Stomach smooth muscle (tissue), 2 donors: ENCODE measurements around the gene MAP3K15.
"Not testable (repeated sequence)": the region's sequence is repeated elsewhere in the genome, so short reads cannot be mapped to it uniquely, and the experiment has no call there.

ENCODE experiments used
- H3K27ac ChIP-seq: one replicate; pipeline ENCODE4 v1.7.0; 2013; ENCODE audit warnings: mild to moderate bottlenecking, low read length, inconsistent platforms
- H3K27me3 ChIP-seq, 2 donors: one replicate each; pipeline ENCODE4 v1.7.0; 2013; ENCODE audit warnings: low read length in 2 of 2; ENCODE audit not compliant: insufficient read depth in 2 of 2, control insufficient read depth in 1 of 2
- H3K36me3 ChIP-seq, 2 donors: one replicate each; pipeline ENCODE4 v1.7.0; 2013; ENCODE audit warnings: low read length in 2 of 2; ENCODE audit not compliant: control insufficient read depth in 2 of 2, insufficient read depth in 2 of 2
- H3K4me1 ChIP-seq: one replicate; pipeline ENCODE4 v1.7.0; 2013; ENCODE audit warnings: low read length; ENCODE audit not compliant: control insufficient read depth, insufficient read depth
- H3K4me3 ChIP-seq, 2 donors: one replicate each; pipeline ENCODE4 v1.7.0; 2013; ENCODE audit warnings: low read length in 2 of 2
- H3K9ac ChIP-seq, 2 donors: one replicate each; pipeline ENCODE4 v1.7.0; 2013; ENCODE audit warnings: low read length in 2 of 2, mild to moderate bottlenecking in 1 of 2
- H3K9me3 ChIP-seq, 2 donors: one replicate each; pipeline ENCODE4 v1.7.0; 2013; ENCODE audit warnings: low read length in 2 of 2; ENCODE audit not compliant: control insufficient read depth in 2 of 2
- donor health status: healthy.
- donor health status: Pancreatic carcinoma.

The MAP3K15 gene

GRCh38 chrX:19479458-19479857 is 35.9 kb downstream of the MAP3K15 start:
- H3K36me3 ChIP-seq: no peaks in the 10 kb centered on the region
- no peaks in the 10 kb centered on the region for H3K9me3 ChIP-seq
- no peak overlapping the region for H3K27ac ChIP-seq
- H3K4me3 ChIP-seq: no peak overlapping the region
- H3K4me1 ChIP-seq: no peaks in the 10 kb centered on the region
- no peak overlapping the region for H3K9ac ChIP-seq
- H3K27me3 ChIP-seq: peaks cover 0 to 8% of the 10 kb centered on the region in 2 donors

GRCh38 chrX:19468383-19468782 is 46.9 kb downstream of the MAP3K15 start:
- H3K27me3 ChIP-seq, H3K36me3 ChIP-seq, H3K27ac ChIP-seq, H3K9me3 ChIP-seq, H3K9ac ChIP-seq, H3K4me1 ChIP-seq, H3K4me3 ChIP-seq: not testable (repeated sequence)

GRCh38 chrX:19462879-19463278 is 52.4 kb downstream of the MAP3K15 start:
- Histone ChIP-seq H3K9me3 (no peaks in the 10 kb centered on the region), H3K4me1 (no peaks in the 10 kb centered on the region), H3K27me3 (peaks cover 0 to 5% of the 10 kb centered on the region in 2 donors), H3K4me3 (no peak overlapping the region), H3K9ac (no peak overlapping the region), H3K27ac (no peak overlapping the region), H3K36me3 (no peaks in the 10 kb centered on the region)

GRCh38 chrX:19462231-19462630 is 53.1 kb downstream of the MAP3K15 start:
- Histone ChIP-seq H3K9me3 (no peaks in the 10 kb centered on the region), H3K4me3 (no peak overlapping the region), H3K9ac (no peak overlapping the region), H3K36me3 (no peaks in the 10 kb centered on the region), H3K27me3 (peaks cover 0 to 6% of the 10 kb centered on the region in 2 donors), H3K4me1 (no peaks in the 10 kb centered on the region), H3K27ac (no peak overlapping the region)

DNA sequence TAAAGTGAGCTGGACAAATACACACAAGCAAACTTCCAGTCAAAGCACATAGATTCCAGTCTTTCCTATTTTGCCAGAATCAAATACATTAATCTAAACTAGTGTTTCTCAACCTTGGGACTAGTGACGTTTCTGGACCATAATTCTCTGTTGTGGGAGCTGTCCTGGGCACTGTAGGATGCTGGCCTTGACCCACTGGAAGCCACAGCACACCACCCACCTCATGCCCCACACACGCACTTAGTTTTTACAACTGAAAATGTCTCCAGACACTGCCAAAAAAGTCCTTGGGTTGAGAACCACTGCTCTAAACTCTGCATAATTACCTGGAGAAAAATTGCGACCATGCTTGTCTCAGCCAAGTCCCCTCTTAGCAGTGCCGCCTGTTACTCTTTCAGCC is 57.6 kb downstream of the MAP3K15 start:
- Histone ChIP-seq H3K4me1 (no peaks in the 10 kb centered on the region), H3K9ac (no peak overlapping the region), H3K27ac (no peak overlapping the region), H3K36me3 (no peaks in the 10 kb centered on the region), H3K9me3 (no peaks in the 10 kb centered on the region), H3K27me3 (peaks cover 0 to 11% of the 10 kb centered on the region in 2 donors), H3K4me3 (no peak overlapping the region)

GRCh38 chrX:19448077-19448476 is 67.2 kb downstream of the MAP3K15 start:
- Histone ChIP-seq H3K36me3 (no peaks in the 10 kb centered on the region), H3K4me3 (no peak overlapping the region), H3K4me1 (no peaks in the 10 kb centered on the region), H3K9me3 (peaks cover 0 to 2% of the 10 kb centered on the region in 2 donors), H3K27ac (no peak overlapping the region), H3K9ac (no peak overlapping the region), H3K27me3 (peaks cover 0 to 6% of the 10 kb centered on the region in 2 donors)

GRCh38 chrX:19446397-19446796 is 68.9 kb downstream of the MAP3K15 start:
- H3K4me3 ChIP-seq: no peak overlapping the region
- H3K4me1 ChIP-seq: no peaks in the 10 kb centered on the region
- peaks cover 0 to 6% of the 10 kb centered on the region in 2 donors for H3K27me3 ChIP-seq
- H3K27ac ChIP-seq: no peak overlapping the region
- H3K9ac ChIP-seq: no peak overlapping the region
- H3K9me3 ChIP-seq: peaks cover 0 to 2% of the 10 kb centered on the region in 2 donors
- no peaks in the 10 kb centered on the region for H3K36me3 ChIP-seq

- not testable (repeated sequence) for H3K36me3 ChIP-seq, H3K27ac ChIP-seq, H3K4me1 ChIP-seq, H3K9me3 ChIP-seq, H3K27me3 ChIP-seq, H3K4me3 ChIP-seq, H3K9ac ChIP-seq
Measured at GRCh38 chrX:19445772-19446171, 69.5 kb downstream of the MAP3K15 start.

- peaks cover 0 to 6% of the 10 kb centered on the region in 2 donors for H3K27me3 ChIP-seq
- no peaks in the 10 kb centered on the region for H3K4me1 ChIP-seq
- H3K4me3 ChIP-seq: no peak overlapping the region
- H3K36me3 ChIP-seq: no peaks in the 10 kb centered on the region
- H3K9ac ChIP-seq: no peak overlapping the region
- no peak overlapping the region for H3K27ac ChIP-seq
- peaks cover 0 to 2% of the 10 kb centered on the region in 2 donors for H3K9me3 ChIP-seq
Measured at GRCh38 chrX:19443869-19444526, 71.3 kb downstream of the MAP3K15 start.

DNA sequence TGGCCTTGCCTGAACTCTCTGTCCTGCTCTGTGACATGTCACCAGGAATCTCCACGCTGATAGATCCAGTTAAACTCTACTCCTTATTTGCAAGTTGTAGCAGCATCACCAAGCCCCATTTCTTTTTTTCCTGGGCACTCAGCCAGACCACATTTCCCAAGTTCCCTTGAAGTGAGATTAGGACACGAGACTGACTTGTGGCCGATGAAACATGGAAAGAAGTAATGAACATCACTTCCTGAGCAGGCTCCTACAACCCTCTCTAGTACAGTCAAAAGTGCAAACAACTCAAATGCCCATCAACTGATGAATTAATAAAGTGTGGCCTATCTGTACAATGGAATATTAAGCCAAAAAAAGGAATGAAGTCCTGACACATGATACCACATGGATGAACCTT is 74.6 kb downstream of the MAP3K15 start:
- H3K4me3 ChIP-seq: no peak overlapping the region
- no peak overlapping the region for H3K9ac ChIP-seq

DNA sequence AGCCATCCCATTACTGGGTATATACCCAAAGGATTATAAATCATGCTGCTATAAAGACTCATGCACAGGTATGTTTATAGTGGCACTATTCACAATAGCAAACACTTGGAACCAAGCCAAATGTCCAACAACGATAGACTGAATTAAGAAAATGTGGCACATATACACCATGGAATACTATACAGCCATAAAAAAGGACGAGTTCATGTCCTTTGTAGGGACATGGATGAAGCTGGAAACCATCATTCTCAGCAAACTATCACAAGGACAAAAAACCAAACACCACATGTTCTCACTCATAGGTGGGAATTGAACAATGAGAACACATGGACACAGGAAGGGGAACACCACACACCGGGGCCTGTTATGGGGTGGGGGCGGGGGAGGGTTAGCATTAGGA is 92.6 kb downstream of the MAP3K15 start:
- H3K27me3 ChIP-seq, H3K4me1 ChIP-seq, H3K36me3 ChIP-seq, H3K27ac ChIP-seq, H3K9ac ChIP-seq, H3K4me3 ChIP-seq, H3K9me3 ChIP-seq: not testable (repeated sequence)

More for the DNA sequence above, 74.6 kb downstream of the MAP3K15 start:
- H3K9me3 ChIP-seq: peaks cover 0 to 2% of the 10 kb centered on the region in 2 donors
- no peak overlapping the region for H3K27ac ChIP-seq
- peaks cover 0 to 8% of the 10 kb centered on the region in 2 donors for H3K27me3 ChIP-seq
- no peaks in the 10 kb centered on the region for H3K4me1 ChIP-seq
- H3K36me3 ChIP-seq: no peaks in the 10 kb centered on the region
